ENCODE measurements around the gene ENOX1.

ENOX1 gene

GRCh38 chr13:43270130-43270830 is 516.5 kb downstream of the ENOX1 start:
- no peak for FAIRE-seq

- no peak for FAIRE-seq
Observed at GRCh38 chr13:43269037-43269481, 517.7 kb downstream of the ENOX1 start.

GRCh38 chr13:43268632-43269031 is 518.1 kb downstream of the ENOX1 start:
- FAIRE-seq: no peak

GRCh38 chr13:43267916-43268315 is 518.9 kb downstream of the ENOX1 start:
- FAIRE-seq: no peak

- no peak for FAIRE-seq
Observed at GRCh38 chr13:43266936-43267615, 519.7 kb downstream of the ENOX1 start.

GRCh38 chr13:43265028-43265427 is 521.7 kb downstream of the ENOX1 start:
- no peak for FAIRE-seq

- FAIRE-seq: no peak
Observed at GRCh38 chr13:43264458-43264857, 522.3 kb downstream of the ENOX1 start.

GRCh38 chr13:43263047-43263446 is 523.7 kb downstream of the ENOX1 start:
- no peak for FAIRE-seq

- FAIRE-seq: no peak
Observed at GRCh38 chr13:43260999-43261398, 525.8 kb downstream of the ENOX1 start.

- FAIRE-seq: no peak
Observed at GRCh38 chr13:43258771-43259170, 528.0 kb downstream of the ENOX1 start.

GRCh38 chr13:43257765-43258164 is 529.0 kb downstream of the ENOX1 start:
- FAIRE-seq: no peak

GRCh38 chr13:43251961-43252360 is 534.8 kb downstream of the ENOX1 start:
- FAIRE-seq: no peak

- no peak for FAIRE-seq
Observed at GRCh38 chr13:43246382-43246781, 540.4 kb downstream of the ENOX1 start.

- no peak for FAIRE-seq
Observed at GRCh38 chr13:43245374-43245964, 541.3 kb downstream of the ENOX1 start.

- FAIRE-seq: no peak
Observed at GRCh38 chr13:43244481-43244880, 542.3 kb downstream of the ENOX1 start.

- no peak for FAIRE-seq
Observed at GRCh38 chr13:43243711-43244110, 543.1 kb downstream of the ENOX1 start.

- FAIRE-seq: no peak
Observed at GRCh38 chr13:43242040-43242439, 544.7 kb downstream of the ENOX1 start.

- FAIRE-seq: no peak
Observed at GRCh38 chr13:43240278-43240677, 546.5 kb downstream of the ENOX1 start.

GRCh38 chr13:43239275-43239840 is 547.4 kb downstream of the ENOX1 start:
- no peak for FAIRE-seq

GRCh38 chr13:43238341-43239083 is 548.3 kb downstream of the ENOX1 start:
- no peak for FAIRE-seq

- FAIRE-seq: no peak
Observed at GRCh38 chr13:43237616-43238015, 549.2 kb downstream of the ENOX1 start.

GRCh38 chr13:43235028-43235427 is 551.7 kb downstream of the ENOX1 start:
- FAIRE-seq: no peak

- FAIRE-seq: no peak
Observed at GRCh38 chr13:43232873-43233265, 553.9 kb downstream of the ENOX1 start.
